Right ventricle myocardium superior (tissue), 1 donor: ENCODE results near the gene NUBPL. TPM values are rescaled to one million over a fixed set of nuclear protein-coding genes. Genes with fewer than 3 reads are reported as not detected.
A peak's percentile ranks its signal among the peaks of the same experiment; 100 is the strongest.
"Not testable (repeated sequence)": the region's sequence is repeated elsewhere in the genome, so short reads cannot be mapped to it uniquely, and the experiment has no call there.

Experiments used
- ATAC-seq: fragments of 200-7000 bp; cut with Tn5 transposase; one replicate; pipeline ENCODE4 v1.9.1; 2020; ENCODE audit warnings: mild to moderate bottlenecking; ENCODE audit not compliant: poor library complexity
- DNase-seq: peaks from one replicate; pipeline ENCODE4 v3.0.0-alpha.2; 2020
- intact Hi-C: fragments of 100-400 bp; cut with DNase I; formaldehyde crosslinking; loops from one replicate; pipeline ENCODE4 v1.11.2; 2022
- total RNA-seq: library from RNA; stranded (reverse); fragmentation: NEBNext Ultra II Directional; extraction: Animal tissue kit (Norgen Biotek cat#: 25700); gene quantifications from one replicate; pipeline ENCODE4 v1.2.1, GENCODE V29; 2021
- donor health status: DM: no; HTN: yes; CAD: no; lungs with severe emphysema.

The NUBPL gene
- total RNA-seq, 1 donor from 2014 or later: 28.2 TPM

GRCh38 chr14:31622060-31622459 lies 60.9 kb downstream of the NUBPL start:
- intact Hi-C loops: no loop called here
- ATAC-seq (no peak), DNase-seq (no peak)

- DNase-seq, intact Hi-C loops, ATAC-seq: not testable (repeated sequence)
Measured at GRCh38 chr14:31652900-31653299, 91.7 kb downstream of the NUBPL start.

GRCh38 chr14:31657917-31658316 lies 96.7 kb downstream of the NUBPL start:
- ATAC-seq (no peak), DNase-seq (no peak)
- intact Hi-C loops: no loop called here

GRCh38 chr14:31659278-31659677 lies 98.1 kb downstream of the NUBPL start:
- no peak for DNase-seq
- intact Hi-C loops: no loop called here
- no peak for ATAC-seq

- ATAC-seq: no peak
- intact Hi-C loops: no loop called here
- no peak for DNase-seq
Measured at GRCh38 chr14:31660191-31660590, 99.0 kb downstream of the NUBPL start.

- no peak for ATAC-seq
- intact Hi-C loops: no loop called here
- DNase-seq: no peak
Measured at GRCh38 chr14:31660728-31661127, 99.5 kb downstream of the NUBPL start.

GRCh38 chr14:31668348-31668747 lies 107.1 kb downstream of the NUBPL start:
- ATAC-seq: no peak
- DNase-seq: no peak
- intact Hi-C loops: no loop called here

- no peak for DNase-seq
- intact Hi-C loops: no loop called here
- no peak for ATAC-seq
Measured at GRCh38 chr14:31672709-31673108, 111.5 kb downstream of the NUBPL start.

GRCh38 chr14:31677052-31677451 lies 115.8 kb downstream of the NUBPL start:
- no peak for ATAC-seq
- no peak for DNase-seq
- intact Hi-C loops: no loop called here

- no peak for DNase-seq
- no peak for ATAC-seq
- intact Hi-C loops: no loop called here
Measured at GRCh38 chr14:31677630-31678029, 116.4 kb downstream of the NUBPL start.

GRCh38 chr14:31678421-31679249 lies 117.4 kb downstream of the NUBPL start:
- DNase-seq: no peak
- ATAC-seq: no peak
- intact Hi-C loops: no loop called here

GRCh38 chr14:31682768-31683167 lies 121.6 kb downstream of the NUBPL start:
- no peak for DNase-seq

GRCh38 chr14:31687726-31688125 lies 126.5 kb downstream of the NUBPL start:
- DNase-seq (no peak), ATAC-seq (no peak)
- intact Hi-C loops: no loop called here

More at GRCh38 chr14:31682768-31683167, 121.6 kb downstream of the NUBPL start:
- no peak for ATAC-seq
- intact Hi-C loops: no loop called here

- no peak for ATAC-seq
- intact Hi-C loops: no loop called here
- no peak for DNase-seq
Measured at GRCh38 chr14:31690056-31690455, 128.9 kb downstream of the NUBPL start.

GRCh38 chr14:31692376-31692781 lies 131.2 kb downstream of the NUBPL start:
- intact Hi-C loops: no loop called here
- peak; percentile 29 for ATAC-seq
- no peak for DNase-seq

- ATAC-seq: no peak
- intact Hi-C loops: no loop called here
- no peak for DNase-seq
Measured at GRCh38 chr14:31696378-31696777, 135.2 kb downstream of the NUBPL start.

GRCh38 chr14:31699809-31700208 lies 138.6 kb downstream of the NUBPL start:
- DNase-seq (no peak), ATAC-seq (no peak)
- intact Hi-C loops: no loop called here

GRCh38 chr14:31700282-31701074 lies 139.3 kb downstream of the NUBPL start:
- DNase-seq (no peak), ATAC-seq (no peak)
- intact Hi-C loops: no loop called here

GRCh38 chr14:31702130-31702529 lies 140.9 kb downstream of the NUBPL start:
- no peak for DNase-seq
- ATAC-seq: no peak
- intact Hi-C loops: no loop called here

GRCh38 chr14:31703056-31703455 lies 141.9 kb downstream of the NUBPL start:
- intact Hi-C loops: no loop called here
- ATAC-seq (no peak), DNase-seq (no peak)
